Adipocyte (in vitro differentiated cells): ENCODE measurements around the gene TAOK1.
A peak's percentile ranks its signal among the peaks of the same experiment; 100 is the strongest.

Source experiments
- DNase-seq: peaks from one replicate; pipeline ENCODE4 v3.0.0-alpha.2; 2015; ENCODE audit warnings: low read depth
- H3K27me3 ChIP-seq: replicated peaks from 2 replicates; pipeline ENCODE4 v1.7.0; 2013; ENCODE audit warnings: mild to moderate bottlenecking, low read length, moderate library complexity; ENCODE audit not compliant: control insufficient read depth, insufficient read depth
- H3K36me3 ChIP-seq: 2 replicates; pipeline ENCODE4 v1.7.0; 2013; ENCODE audit warnings: low read length, mild to moderate bottlenecking, moderate library complexity; ENCODE audit not compliant: control insufficient read depth, insufficient read depth, severe bottlenecking
- H3K4me1 ChIP-seq: 2 replicates; pipeline ENCODE4 v1.7.0; 2013; ENCODE audit warnings: mild to moderate bottlenecking, low read length, moderate library complexity; ENCODE audit not compliant: control insufficient read depth, insufficient read depth
- H3K4me3 ChIP-seq: 2 replicates; pipeline ENCODE4 v1.7.0; 2013; ENCODE audit warnings: mild to moderate bottlenecking, low read length, moderate library complexity
- H3K9ac ChIP-seq: 2 replicates; pipeline ENCODE4 v1.7.0; 2013; ENCODE audit warnings: mild to moderate bottlenecking, low read length, moderate library complexity
- H3K9me3 ChIP-seq: 2 replicates; pipeline ENCODE4 v1.7.0; 2013; ENCODE audit warnings: mild to moderate bottlenecking, low read length, moderate library complexity; ENCODE audit not compliant: control insufficient read depth

The TAOK1 gene

GRCh38 chr17:29409963-29410362, 19.8 kb downstream of the TAOK1 start:
- Histone ChIP-seq H3K27me3 (no peaks in the 10 kb centered on the region), H3K4me1 (peaks cover 23% of the 10 kb centered on the region), H3K9me3 (no peaks in the 10 kb centered on the region), H3K4me3 (no peak overlapping the region), H3K9ac (no peak overlapping the region), H3K36me3 (peaks cover 21% of the 10 kb centered on the region)
- DNase-seq = no peak

GRCh38 chr17:29412780-29413565, 22.8 kb downstream of the TAOK1 start:
- Histone ChIP-seq H3K27me3 (no peaks in the 10 kb centered on the region), H3K4me1 (peaks cover 36% of the 10 kb centered on the region), H3K9ac (peak overlapping the region; percentile 60), H3K4me3 (no peak overlapping the region), H3K9me3 (no peaks in the 10 kb centered on the region), H3K36me3 (peaks cover 11% of the 10 kb centered on the region)
- DNase-seq = peak; percentile 58

- Histone ChIP-seq H3K4me1 (peaks cover 25% of the 10 kb centered on the region), H3K4me3 (no peak overlapping the region), H3K9ac (no peak overlapping the region), H3K36me3 (peaks cover 16% of the 10 kb centered on the region), H3K27me3 (no peaks in the 10 kb centered on the region), H3K9me3 (no peaks in the 10 kb centered on the region)
- DNase-seq = no peak
These were observed 30.0 kb downstream of the TAOK1 start for GRCh38 chr17:29420128-29420527.

GRCh38 chr17:29430275-29430674, 40.1 kb downstream of the TAOK1 start:
- Histone ChIP-seq H3K36me3 (peaks cover 3% of the 10 kb centered on the region), H3K4me3 (no peak overlapping the region), H3K9me3 (no peaks in the 10 kb centered on the region), H3K27me3 (no peaks in the 10 kb centered on the region), H3K9ac (no peak overlapping the region), H3K4me1 (peaks cover 13% of the 10 kb centered on the region)
- DNase-seq = no peak

- Histone ChIP-seq H3K27me3 (no peaks in the 10 kb centered on the region), H3K9me3 (no peaks in the 10 kb centered on the region), H3K4me3 (no peak overlapping the region), H3K36me3 (peaks cover 3% of the 10 kb centered on the region), H3K4me1 (peaks cover 20% of the 10 kb centered on the region), H3K9ac (peak overlapping the region; percentile 16)
- no peak for DNase-seq
These were observed 43.4 kb downstream of the TAOK1 start for GRCh38 chr17:29433541-29433940.

- H3K4me3 ChIP-seq = no peak overlapping the region
- H3K9me3 ChIP-seq = no peaks in the 10 kb centered on the region
- DNase-seq = no peak
- no peaks in the 10 kb centered on the region for H3K36me3 ChIP-seq
- no peaks in the 10 kb centered on the region for H3K27me3 ChIP-seq
- peaks cover 25% of the 10 kb centered on the region for H3K4me1 ChIP-seq
- H3K9ac ChIP-seq = no peak overlapping the region
These were observed 44.4 kb downstream of the TAOK1 start for GRCh38 chr17:29434550-29434949.

GRCh38 chr17:29442451-29442850, 52.3 kb downstream of the TAOK1 start:
- peaks cover 6% of the 10 kb centered on the region for H3K36me3 ChIP-seq
- H3K4me1 ChIP-seq = peaks cover 41% of the 10 kb centered on the region
- H3K9me3 ChIP-seq = no peaks in the 10 kb centered on the region
- H3K27me3 ChIP-seq = no peaks in the 10 kb centered on the region
- H3K4me3 ChIP-seq = no peak overlapping the region
- no peak overlapping the region for H3K9ac ChIP-seq
- no peak for DNase-seq

GRCh38 chr17:29443041-29443739, 53.0 kb downstream of the TAOK1 start:
- peaks cover 41% of the 10 kb centered on the region for H3K4me1 ChIP-seq
- DNase-seq = no peak
- H3K36me3 ChIP-seq = peaks cover 6% of the 10 kb centered on the region
- no peaks in the 10 kb centered on the region for H3K9me3 ChIP-seq
- no peak overlapping the region for H3K4me3 ChIP-seq
- H3K27me3 ChIP-seq = no peaks in the 10 kb centered on the region
- no peak overlapping the region for H3K9ac ChIP-seq

GRCh38 chr17:29444589-29444988, 54.4 kb downstream of the TAOK1 start:
- no peaks in the 10 kb centered on the region for H3K27me3 ChIP-seq
- H3K9ac ChIP-seq = no peak overlapping the region
- peak; percentile 76 for DNase-seq
- H3K36me3 ChIP-seq = peaks cover 6% of the 10 kb centered on the region
- peaks cover 33% of the 10 kb centered on the region for H3K4me1 ChIP-seq
- no peak overlapping the region for H3K4me3 ChIP-seq
- H3K9me3 ChIP-seq = no peaks in the 10 kb centered on the region

GRCh38 chr17:29445844-29446243, 55.7 kb downstream of the TAOK1 start:
- H3K9me3 ChIP-seq = no peaks in the 10 kb centered on the region
- no peak overlapping the region for H3K9ac ChIP-seq
- peaks cover 36% of the 10 kb centered on the region for H3K4me1 ChIP-seq
- no peak overlapping the region for H3K4me3 ChIP-seq
- H3K36me3 ChIP-seq = peaks cover 6% of the 10 kb centered on the region
- H3K27me3 ChIP-seq = no peaks in the 10 kb centered on the region
- peak; percentile 16 for DNase-seq

GRCh38 chr17:29449865-29450671, 59.9 kb downstream of the TAOK1 start:
- no peak for DNase-seq
- no peaks in the 10 kb centered on the region for H3K9me3 ChIP-seq
- H3K9ac ChIP-seq = no peak overlapping the region
- H3K4me3 ChIP-seq = no peak overlapping the region
- H3K36me3 ChIP-seq = peaks cover 36% of the 10 kb centered on the region
- no peaks in the 10 kb centered on the region for H3K27me3 ChIP-seq
- H3K4me1 ChIP-seq = peaks cover 16% of the 10 kb centered on the region
